GM18517 (cell line): ENCODE results near the gene YBEY.
"Not testable (repeated sequence)": the region's sequence is repeated elsewhere in the genome, so short reads cannot be mapped to it uniquely, and the experiment has no call there.

Experiments used
- ATAC-seq: cut with Tn5 transposase; IDR thresholded peaks from one replicate; pipeline ENCODE4 v1.9.1; 2021; ENCODE audit warnings: mild to moderate bottlenecking, moderate library complexity; ENCODE audit not compliant: unreplicated experiment

YBEY gene

GRCh38 chr21:46285761-46286647 lies at the start of gene YBEY:
Gene YBEY, plus strand, starts transcription at chr21:46286342. Its CDS starts 572 bp downstream, at chr21:46286914.
- ATAC-seq: peak; percentile 81

GRCh38 chr21:46237474-46237873 lies 48.7 kb upstream of the YBEY start:
- no peak for ATAC-seq

- ATAC-seq: no peak
Observed at GRCh38 chr21:46239817-46240325, 46.3 kb upstream of the YBEY start.

- ATAC-seq: not testable (repeated sequence)
Observed at GRCh38 chr21:46241577-46241976, 44.6 kb upstream of the YBEY start.

- ATAC-seq: no peak
Observed at GRCh38 chr21:46243325-46243724, 42.8 kb upstream of the YBEY start.

- ATAC-seq: no peak
Observed at GRCh38 chr21:46243960-46244361, 42.2 kb upstream of the YBEY start.

GRCh38 chr21:46244602-46245001 lies 41.5 kb upstream of the YBEY start:
- no peak for ATAC-seq

- ATAC-seq: no peak
Observed at GRCh38 chr21:46245213-46245915, 40.8 kb upstream of the YBEY start.

GRCh38 chr21:46246345-46246744 lies 39.8 kb upstream of the YBEY start:
- ATAC-seq: no peak

- ATAC-seq: no peak
Observed at GRCh38 chr21:46247699-46248421, 38.3 kb upstream of the YBEY start.

GRCh38 chr21:46248422-46248782 lies 37.7 kb upstream of the YBEY start:
- ATAC-seq: no peak

- no peak for ATAC-seq
Observed at GRCh38 chr21:46248827-46249226, 37.3 kb upstream of the YBEY start.

- no peak for ATAC-seq
Observed at GRCh38 chr21:46250146-46250725, 35.9 kb upstream of the YBEY start.

GRCh38 chr21:46252840-46253239 lies 33.3 kb upstream of the YBEY start:
- no peak for ATAC-seq

GRCh38 chr21:46253610-46254124 lies 32.5 kb upstream of the YBEY start:
- ATAC-seq: peak; percentile 64

- ATAC-seq: no peak
Observed at GRCh38 chr21:46254208-46254975, 31.8 kb upstream of the YBEY start.

GRCh38 chr21:46255166-46255565 lies 31.0 kb upstream of the YBEY start:
- no peak for ATAC-seq

GRCh38 chr21:46255758-46256337 lies 30.3 kb upstream of the YBEY start:
- no peak for ATAC-seq

GRCh38 chr21:46256501-46256994 lies 29.6 kb upstream of the YBEY start:
- ATAC-seq: no peak
